H1 (cell line): ENCODE results near the gene NDUFV1. TPM values are rescaled to one million over a fixed set of nuclear protein-coding genes. Genes with fewer than 3 reads are reported as not detected.

Experiments
- CTCF ChIA-PET: fragments of 300-600 bp; sonication (Branson Sonifier 250); formaldehyde crosslinking; loops from one replicate; lab custom pipeline; 2021; ENCODE audit not compliant: partially characterized antibody; lab: Charles Lee
- POLR2A ChIA-PET: fragments of 300-600 bp; sonication (Branson Sonifier 250); formaldehyde crosslinking; loops from one replicate; lab custom pipeline; 2021; ENCODE audit warnings: inconsistent platforms; ENCODE audit not compliant: partially characterized antibody; lab: Charles Lee
- DNase-seq, 2 experiments: peaks; one replicate each; pipeline versions ENCODE4 v3.0.0 to v3.0.0-alpha.2; 2010 to 2022; ENCODE audit warnings: low spot score in 2 of 2, low read depth in 1 of 2, mixed read lengths in 1 of 2
- FAIRE-seq: peaks from 2 replicates; lab custom pipeline; 2011; peaks lifted over from hg19 to GRCh38; lab: Jason Lieb, UNC
- H2AFZ ChIP-seq: 2 replicates; pipeline ENCODE4 v1.8.1; 2012; ENCODE audit warnings: low read length, inconsistent platforms
- H2AK5ac ChIP-seq: 2 replicates; pipeline ENCODE4 v1.6.1; 2013; ENCODE audit warnings: low read depth, low read length
- H2BK120ac ChIP-seq: replicated peaks from 2 replicates; pipeline ENCODE3; 2013; ENCODE audit warnings: low read depth, low read length, inconsistent platforms
- H2BK12ac ChIP-seq: 2 replicates; pipeline ENCODE4 v1.6.1; 2013; ENCODE audit warnings: low read depth, low read length
- H2BK15ac ChIP-seq: 2 replicates; pipeline ENCODE4 v1.6.1; 2013; ENCODE audit warnings: low read length
- H2BK20ac ChIP-seq: 2 replicates; pipeline ENCODE4 v1.6.1; 2013; ENCODE audit warnings: low read length
- H2BK5ac ChIP-seq: 2 replicates; pipeline ENCODE4 v1.6.1; 2013; ENCODE audit warnings: low read depth, low read length
- H3K14ac ChIP-seq: 2 replicates; pipeline ENCODE4 v1.6.1; 2013; ENCODE audit warnings: inconsistent platforms; ENCODE audit not compliant: insufficient read length
- H3K18ac ChIP-seq: 2 replicates; pipeline ENCODE4 v1.6.1; 2013; ENCODE audit warnings: low read length; ENCODE audit errors: extremely low read depth
- H3K23ac ChIP-seq: 2 replicates; pipeline ENCODE4 v1.6.1; 2013; ENCODE audit warnings: inconsistent platforms; ENCODE audit not compliant: insufficient read length
- H3K23me2 ChIP-seq: 2 replicates; pipeline ENCODE4 v1.6.1; 2013; ENCODE audit warnings: low read depth, low read length
- H3K27ac ChIP-seq: 2 replicates; pipeline ENCODE4 v1.6.1; 2011; ENCODE audit warnings: low read depth, low read length, inconsistent platforms
- H3K27me3 ChIP-seq, 4 experiments: replicated peaks in 1 of 4; 1 replicate in 1 of 4; 2 replicates in 3 of 4; pipeline versions ENCODE4 v1.6.1 to v1.8.1; 2011 to 2013; ENCODE audit warnings: low read length in 3 of 4, mild to moderate bottlenecking in 3 of 4, inconsistent platforms in 2 of 4, mixed read lengths in 2 of 4, moderate library complexity in 1 of 4; ENCODE audit not compliant: control insufficient read depth in 3 of 4, insufficient read depth in 3 of 4; ENCODE audit errors: extremely low read depth in 1 of 4
- H3K36me3 ChIP-seq, 4 experiments: 2 replicates each; pipeline versions ENCODE4 v1.6.1 to v1.8.1; 2011 to 2013; ENCODE audit warnings: mild to moderate bottlenecking in 4 of 4, low read length in 3 of 4, moderate library complexity in 2 of 4, control low read depth in 1 of 4, inconsistent platforms in 1 of 4; ENCODE audit not compliant: insufficient read depth in 4 of 4, control insufficient read depth in 2 of 4
- H3K4ac ChIP-seq: replicated peaks from 2 replicates; pipeline ENCODE3; 2013; ENCODE audit warnings: low read length, low read depth, mixed read lengths, inconsistent platforms; ENCODE audit not compliant: insufficient read length
- H3K4me1 ChIP-seq, 4 experiments: replicated peaks in 1 of 4; 1 replicate in 1 of 4; 2 replicates in 3 of 4; pipeline versions ENCODE4 v1.6.1 to v1.8.1; 2011 to 2013; ENCODE audit warnings: low read length in 3 of 4, inconsistent platforms in 2 of 4, mixed read lengths in 1 of 4; ENCODE audit not compliant: insufficient read depth in 4 of 4, control insufficient read depth in 3 of 4
- H3K4me2 ChIP-seq, 2 experiments: 2 replicates each; pipeline versions ENCODE4 v1.6.1 to v1.8.1; 2011 to 2013; ENCODE audit warnings: low read depth in 2 of 2, low read length in 2 of 2, control low read depth in 1 of 2, inconsistent platforms in 1 of 2, mild to moderate bottlenecking in 1 of 2; ENCODE audit not compliant: insufficient read depth in 1 of 2
- H3K4me3 ChIP-seq, 4 experiments: fragments of 200-600, 300-600 bp in 1 of 4; sonication (generic), shearing (Covaris generic), sonication (Bioruptor Twin) in 1 of 4; 2 replicates each; pipeline versions ENCODE4 v1.5.1 to v1.8.1; 2011 to 2016; ENCODE audit warnings: low read length in 4 of 4, low read depth in 3 of 4, control low read depth in 2 of 4, inconsistent platforms in 2 of 4, mild to moderate bottlenecking in 2 of 4, mixed read lengths in 1 of 4, moderate library complexity in 1 of 4; ENCODE audit not compliant: insufficient read depth in 2 of 4; ENCODE audit errors: extremely low read depth in 1 of 4
- H3K56ac ChIP-seq: replicated peaks from 2 replicates; pipeline ENCODE3; 2013; ENCODE audit warnings: low read depth, mild to moderate bottlenecking, mixed read lengths, low read length, inconsistent platforms; ENCODE audit not compliant: insufficient read length
- H3K79me1 ChIP-seq: 2 replicates; pipeline ENCODE4 v1.6.1; 2013; ENCODE audit warnings: low read depth, low read length, control low read depth
- H3K79me2 ChIP-seq, 2 experiments: 2 replicates each; pipeline versions ENCODE4 v1.6.1 to v1.8.1; 2012 to 2013; ENCODE audit warnings: low read length in 2 of 2, mild to moderate bottlenecking in 2 of 2, inconsistent platforms in 1 of 2; ENCODE audit not compliant: insufficient read depth in 2 of 2, control insufficient read depth in 1 of 2
- H3K9ac ChIP-seq, 4 experiments: replicated peaks in 1 of 4; 1 replicate in 1 of 4; 2 replicates in 3 of 4; pipeline versions ENCODE4 v1.6.1 to v1.8.1; 2011 to 2013; ENCODE audit warnings: low read depth in 3 of 4, low read length in 3 of 4, control low read depth in 2 of 4, mild to moderate bottlenecking in 2 of 4, moderate library complexity in 2 of 4, inconsistent platforms in 1 of 4; ENCODE audit errors: extremely low read depth in 1 of 4
- H3K9me3 ChIP-seq, 2 experiments: 2 replicates each; pipeline versions ENCODE4 v1.6.1 to v1.8.1; 2012 to 2013; ENCODE audit warnings: mild to moderate bottlenecking in 2 of 2, moderate library complexity in 2 of 2, control low read depth in 1 of 2, inconsistent platforms in 1 of 2, low read depth in 1 of 2, low read length in 1 of 2, mixed read lengths in 1 of 2; ENCODE audit not compliant: insufficient read depth in 2 of 2
- H4K20me1 ChIP-seq, 2 experiments: replicated peaks in 1 of 2; 2 replicates each; pipeline versions ENCODE3 to v1.8.1; 2011 to 2013; ENCODE audit warnings: inconsistent platforms in 2 of 2, low read length in 2 of 2, mild to moderate bottlenecking in 1 of 2; ENCODE audit not compliant: insufficient read depth in 2 of 2, control insufficient read depth in 1 of 2
- H4K5ac ChIP-seq: 2 replicates; pipeline ENCODE4 v1.6.1; 2013; ENCODE audit warnings: low read length, low read depth, mixed read lengths, inconsistent platforms; ENCODE audit not compliant: insufficient read length
- H4K8ac ChIP-seq: 2 replicates; pipeline ENCODE4 v1.8.0; 2013; ENCODE audit warnings: mild to moderate bottlenecking, moderate library complexity, low read length, inconsistent platforms; ENCODE audit not compliant: insufficient read depth; ENCODE audit errors: extremely low read depth
- H4K91ac ChIP-seq: replicated peaks from 2 replicates; pipeline ENCODE3; 2013; ENCODE audit warnings: low read length, mixed read lengths, inconsistent platforms; ENCODE audit not compliant: insufficient read length
- BRCA1 ChIP-seq: IDR thresholded peaks from 2 replicates; pipeline ENCODE4 v1.6.1; 2012; ENCODE audit warnings: low read depth, low read length, improper control_type of control experiment
- CBX8 ChIP-seq: fragments of 300-800, 300-1000 bp; sonication (generic); IDR thresholded peaks from 2 replicates; pipeline ENCODE4 v1.7.1; 2016; ENCODE audit warnings: low read depth, low read length, borderline replicate concordance
- CHD1 ChIP-seq: IDR thresholded peaks from 2 replicates; pipeline ENCODE4 v1.6.1; 2012; ENCODE audit warnings: low read depth, low read length, improper control_type of control experiment
- JUN ChIP-seq: IDR thresholded peaks from 2 replicates; pipeline ENCODE4 v1.6.1; 2011; ENCODE audit warnings: low read depth, mild to moderate bottlenecking, improper control_type of control experiment, low read length
- TBP ChIP-seq: IDR thresholded peaks from 2 replicates; pipeline ENCODE4 v1.6.1; 2011; ENCODE audit warnings: low read depth, low read length, improper control_type of control experiment
- WGBS, 2 experiments: shearing (Covaris generic) in 1 of 2; methylation state at CpG; one replicate each; pipeline versions ENCODE4 v1.1.6 to v1.1.7; 2013 to 2015; ENCODE audit warnings: low lambda C conversion rate in 2 of 2, mixed read lengths in 2 of 2, inconsistent platforms in 1 of 2, low coverage in 1 of 2, missing lambda C conversion rate in 1 of 2; ENCODE audit not compliant: insufficient replicate concordance in 2 of 2, insufficient coverage in 1 of 2, insufficient read length in 1 of 2; ENCODE audit errors: extremely low coverage in 1 of 2, missing lambda C conversion rate in 1 of 2; 5-methylcytosine and 5-hydroxymethylcytosine counted together
- polyA plus RNA-seq, 7 experiments: library from polyadenylated mRNA; depleted of rRNA in 3 of 7; stranded (reverse) in 5 of 7; unstranded in 2 of 7; fragments of >200 nt in 5 of 7; fragments of 200-250 nt in 2 of 7; gene quantifications; 1 replicate in 5 of 7; 2 replicates in 1 of 7; 4 replicates in 1 of 7; pipeline versions ENCODE4 v1.2.1 to v1.2.3, GENCODE V29; 2011 to 2013; ENCODE audit warnings: missing spikeins in 2 of 7, mixed read lengths in 2 of 7
- total RNA-seq: library from RNA; stranded (reverse); fragmentation: NEBNext Ultra II Directional; extraction: Animal tissue kit (Norgen Biotek cat#: 25700); gene quantifications from 2 replicates; pipeline ENCODE4 v1.2.1, GENCODE V29; 2021
- TF ChIP-seq, protein P1 (sequence below): IDR thresholded peaks from 2 replicates; pipeline ENCODE4 v1.6.1; 2012; ENCODE audit warnings: inconsistent platforms

Gene NDUFV1
- total and polyA plus RNA-seq, 2 of the 8 experiments (the other 6 are each of a cell fraction or from before 2014, with no cell fraction given) = 125 to 131 TPM

DNA sequence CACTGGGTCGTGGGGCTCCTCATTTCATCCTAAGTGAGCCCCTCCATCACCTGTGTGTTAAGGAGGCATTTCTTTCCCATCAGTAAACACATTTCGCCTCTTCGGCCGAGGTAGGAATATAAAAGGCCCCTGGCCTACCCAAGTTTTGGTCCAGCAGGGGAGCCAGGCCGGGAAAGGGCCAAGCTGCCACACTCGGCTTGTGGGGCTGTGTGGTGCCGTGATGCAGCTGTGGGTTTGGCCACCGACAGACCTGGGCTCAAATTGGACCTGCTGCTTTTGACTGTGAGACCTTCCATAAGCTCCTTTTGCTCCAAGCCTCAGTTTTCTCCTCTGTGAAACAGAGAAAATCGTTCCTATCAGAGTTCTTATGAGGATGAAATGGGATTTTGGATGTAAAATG, 771 bp downstream of the NDUFV1 start:
- H4K5ac ChIP-seq = no peak overlapping the region

More for the DNA sequence above, 771 bp downstream of the NDUFV1 start:
- Histone ChIP-seq H3K9ac (peak overlapping the region in 3 of 4 experiments; percentile 38 to 63 (median 56); a peak in 5 of 7 replicates), H4K91ac (no peak overlapping the region), H3K23ac (no peak overlapping the region), H3K56ac (no peak overlapping the region), H2AFZ (no peak overlapping the region), H4K8ac (no peak overlapping the region), H3K18ac (no peak overlapping the region), H4K20me1 (peaks cover 0 to 4% of the 10 kb centered on the region in 2 experiments), H3K4me2 (peak overlapping the region; percentile 64 to 98), H2BK12ac (no peak overlapping the region), H3K4me1 (peaks cover 5 to 27% (median 17%) of the 10 kb centered on the region in 4 experiments; a peak in 6 of 7 replicates), H3K9me3 (no peaks in the 10 kb centered on the region), H3K79me2 (peaks cover 0 to 8% of the 10 kb centered on the region in 2 experiments; a peak in 1 of 4 replicates), H2AK5ac (no peak overlapping the region), H3K79me1 (no peaks in the 10 kb centered on the region), H2BK15ac (no peak overlapping the region), H3K4me3 (peak overlapping the region; percentile 48 to 94 (median 76)), H2BK5ac (no peak overlapping the region), H3K14ac (no peak overlapping the region), H2BK20ac (no peak overlapping the region), H3K27ac (no peak overlapping the region), H2BK120ac (no peak overlapping the region), H3K36me3 (peaks cover 5 to 15% (median 11%) of the 10 kb centered on the region in 4 experiments; a peak in 6 of 8 replicates), H3K23me2 (peaks cover 9% of the 10 kb centered on the region; the same call in 1 of the 2 replicates), H3K27me3 (peaks cover 0 to 4% (median 0%) of the 10 kb centered on the region in 4 experiments; a peak in 2 of 7 replicates), H3K4ac (no peak overlapping the region)
- no peak for FAIRE-seq
- WGBS, 2 experiments = 74% methylated on average over 9 of the region's 9 CpGs; no CpG with 5 or more reads in 1 of the 2 experiments
- CTCF ChIA-PET = interaction anchor here (0.7 to 1.9 kb wide), 8 partner anchors 9 to 67 kb away, joined by 3 to 7 read pairs (median 3); no protein-coding TSS in a partner anchor
- TF ChIP-seq BRCA1 (no peak), CBX8 (no peak), TBP (no peak), CHD1 (no peak), JUN (no peak)
- TF ChIP-seq, protein P1, sequence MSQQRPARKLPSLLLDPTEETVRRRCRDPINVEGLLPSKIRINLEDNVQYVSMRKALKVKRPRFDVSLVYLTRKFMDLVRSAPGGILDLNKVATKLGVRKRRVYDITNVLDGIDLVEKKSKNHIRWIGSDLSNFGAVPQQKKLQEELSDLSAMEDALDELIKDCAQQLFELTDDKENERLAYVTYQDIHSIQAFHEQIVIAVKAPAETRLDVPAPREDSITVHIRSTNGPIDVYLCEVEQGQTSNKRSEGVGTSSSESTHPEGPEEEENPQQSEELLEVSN = no peak
- POLR2A ChIA-PET = interaction anchor here (0.7 to 2.7 kb wide), 4 partner anchors 12 to 24 kb away, joined by 5 to 17 read pairs (median 12); partner anchors contain the start of gene GSTP1
- DNase-seq = no peak
